Measurements from ENCODE around the gene TYROBP.
"Not testable (repeated sequence)": the region's sequence is repeated elsewhere in the genome, so short reads cannot be mapped to it uniquely, and the experiment has no call there.

Gene TYROBP

GRCh38 chr19:35870124-35870736 lies 37.9 kb downstream of the TYROBP start:
- not testable (repeated sequence) for DNase-seq (ENCODE audit: low read depth)

- peak; percentile 43 for DNase-seq (ENCODE audit: low read depth)
These were observed 38.6 kb downstream of the TYROBP start for GRCh38 chr19:35869327-35870123.

- no peak for DNase-seq (ENCODE audit: low read depth)
These were observed 39.2 kb downstream of the TYROBP start for GRCh38 chr19:35868823-35869326.

- peak; percentile 47 for DNase-seq (ENCODE audit: low read depth)
These were observed 39.8 kb downstream of the TYROBP start, which contains the start of gene APLP1 for GRCh38 chr19:35868172-35868822. APLP1 (plus strand) TSS chr19:35868574; CDS start chr19:35868637, 63 bp downstream.

GRCh38 chr19:35863018-35863417 lies 45.1 kb downstream of the TYROBP start:
- DNase-seq (ENCODE audit: low read depth): no peak

GRCh38 chr19:35862528-35862927 lies 45.6 kb downstream of the TYROBP start:
- no peak for DNase-seq (ENCODE audit: low read depth)

GRCh38 chr19:35861640-35862160 lies 46.4 kb downstream of the TYROBP start:
- no peak for DNase-seq (ENCODE audit: low read depth)

GRCh38 chr19:35860818-35861639 lies 47.1 kb downstream of the TYROBP start:
- no peak for DNase-seq (ENCODE audit: low read depth)

- no peak for DNase-seq (ENCODE audit: low read depth)
These were observed 47.7 kb downstream of the TYROBP start for GRCh38 chr19:35860436-35860817.

GRCh38 chr19:35859414-35859813 lies 48.7 kb downstream of the TYROBP start:
- DNase-seq (ENCODE audit: low read depth): no peak

GRCh38 chr19:35858311-35858710 lies 49.8 kb downstream of the TYROBP start:
- DNase-seq (ENCODE audit: low read depth): no peak

GRCh38 chr19:35856546-35857149 lies 51.4 kb downstream of the TYROBP start, which contains the start of gene KIRREL2:
KIRREL2 (plus strand) TSS chr19:35856911; CDS start chr19:35857120, 209 bp downstream.
- no peak for DNase-seq (ENCODE audit: low read depth)
